DND-41 (cell line): ENCODE data around the gene PANK1.
"Not testable (repeated sequence)": the region's sequence is repeated elsewhere in the genome, so short reads cannot be mapped to it uniquely, and the experiment has no call there.

Source experiments
- ATAC-seq: fragments of 200-7000 bp; cut with Tn5 transposase; 3 replicates; pipeline ENCODE4 v1.9.1; 2021; ENCODE audit warnings: low read depth; ENCODE audit not compliant: insufficient read depth
- DNase-seq: peaks from one replicate; pipeline ENCODE4 v3.0.0-alpha.2; 2020
- H2AFZ ChIP-seq: 2 replicates; pipeline ENCODE4 v1.6.0; 2012; ENCODE audit warnings: low read depth, low read length
- H3K27ac ChIP-seq: 2 replicates; pipeline ENCODE4 v1.5.1; 2012; ENCODE audit warnings: low read length, inconsistent platforms
- H3K27me3 ChIP-seq: fragments of 200-600 bp; sonication (generic); 2 replicates; pipeline ENCODE4 v1.6.0; 2012; ENCODE audit warnings: low read length, mild to moderate bottlenecking, inconsistent platforms; ENCODE audit not compliant: insufficient read depth, poor library complexity
- H3K36me3 ChIP-seq: 2 replicates; pipeline ENCODE4 v1.5.1; 2012; ENCODE audit warnings: low read length, inconsistent platforms; ENCODE audit not compliant: insufficient read depth
- H3K4me1 ChIP-seq: 2 replicates; pipeline ENCODE4 v1.5.1; 2012; ENCODE audit warnings: mild to moderate bottlenecking, low read length; ENCODE audit not compliant: insufficient read depth
- H3K4me2 ChIP-seq: 2 replicates; pipeline ENCODE4 v1.6.0; 2012; ENCODE audit warnings: mild to moderate bottlenecking, moderate library complexity, low read length, inconsistent platforms; ENCODE audit not compliant: insufficient read depth
- H3K4me3 ChIP-seq, 2 experiments: fragments of 200-600 bp in 1 of 2; shearing (Covaris generic) in 1 of 2; 2 replicates each; pipeline ENCODE4 v1.5.1; 2012 to 2016; ENCODE audit warnings: inconsistent platforms in 2 of 2, low read length in 2 of 2, mild to moderate bottlenecking in 2 of 2, low read depth in 1 of 2, moderate library complexity in 1 of 2
- H3K79me2 ChIP-seq: 2 replicates; pipeline ENCODE4 v1.6.0; 2012; ENCODE audit warnings: low read length, inconsistent platforms; ENCODE audit not compliant: insufficient read depth
- H3K9ac ChIP-seq: 2 replicates; pipeline ENCODE4 v1.6.0; 2012; ENCODE audit warnings: low read depth, mild to moderate bottlenecking, inconsistent platforms, low read length, moderate library complexity
- H3K9me3 ChIP-seq: 2 replicates; pipeline ENCODE4 v1.5.1; 2012; ENCODE audit warnings: low read length, moderate library complexity, mild to moderate bottlenecking, inconsistent platforms; ENCODE audit not compliant: insufficient read depth, severe bottlenecking
- H4K20me1 ChIP-seq: 2 replicates; pipeline ENCODE4 v1.6.0; 2012; ENCODE audit warnings: low read length; ENCODE audit not compliant: insufficient read depth
- CTCF ChIP-seq: IDR thresholded peaks from 2 replicates; pipeline ENCODE4 v1.5.1; 2012; ENCODE audit warnings: borderline replicate concordance, low read length, moderate library complexity, mild to moderate bottlenecking; ENCODE audit not compliant: poor library complexity, severe bottlenecking; ENCODE audit errors: extremely low read depth
- EZH2 ChIP-seq: IDR thresholded peaks from 3 replicates; pipeline ENCODE4 v1.6.1; 2012; ENCODE audit warnings: borderline replicate concordance, low read depth, mild to moderate bottlenecking, moderate library complexity, low read length, inconsistent platforms; ENCODE audit not compliant: severe bottlenecking

The PANK1 gene

GRCh38 chr10:89624020-89624419 lies 21.0 kb downstream of the PANK1 start:
- Histone ChIP-seq H3K27me3 (no peaks in the 10 kb centered on the region), H3K36me3 (no peaks in the 10 kb centered on the region; the same call in 1 of the 2 replicates), H4K20me1 (no peaks in the 10 kb centered on the region), H3K4me3 (no peak overlapping the region), H3K4me1 (no peaks in the 10 kb centered on the region), H3K79me2 (peaks cover 38% of the 10 kb centered on the region), H3K9me3 (peaks cover 3% of the 10 kb centered on the region), H3K27ac (no peak overlapping the region), H3K4me2 (no peak overlapping the region), H2AFZ (no peak overlapping the region), H3K9ac (no peak overlapping the region)
- no peak for ATAC-seq
- DNase-seq = no peak
- no peak for TF ChIP-seq EZH2
- no peak for TF ChIP-seq CTCF

GRCh38 chr10:89622151-89622550 lies 22.9 kb downstream of the PANK1 start:
- Histone ChIP-seq H3K9me3 (peaks cover 3% of the 10 kb centered on the region), H3K4me3 (no peak overlapping the region), H3K9ac (no peak overlapping the region), H3K79me2 (peaks cover 22% of the 10 kb centered on the region), H3K27ac (no peak overlapping the region), H3K4me2 (no peak overlapping the region), H3K27me3 (no peaks in the 10 kb centered on the region), H2AFZ (no peak overlapping the region), H4K20me1 (no peaks in the 10 kb centered on the region), H3K36me3 (no peaks in the 10 kb centered on the region; the same call in 1 of the 2 replicates), H3K4me1 (no peaks in the 10 kb centered on the region)
- TF ChIP-seq CTCF (no peak), EZH2 (no peak)
- ATAC-seq (no peak), DNase-seq (no peak)

GRCh38 chr10:89621438-89621837 lies 23.6 kb downstream of the PANK1 start:
- TF ChIP-seq CTCF (no peak), EZH2 (no peak)
- DNase-seq (no peak), ATAC-seq (no peak)
- Histone ChIP-seq H3K79me2 (peaks cover 20% of the 10 kb centered on the region), H3K27ac (no peak overlapping the region), H3K9ac (no peak overlapping the region), H3K4me2 (no peak overlapping the region), H3K4me3 (no peak overlapping the region), H3K4me1 (peaks cover 6% of the 10 kb centered on the region), H3K36me3 (no peaks in the 10 kb centered on the region; the same call in 1 of the 2 replicates), H3K27me3 (no peaks in the 10 kb centered on the region), H2AFZ (no peak overlapping the region), H3K9me3 (peaks cover 3% of the 10 kb centered on the region), H4K20me1 (no peaks in the 10 kb centered on the region)

- H3K9ac ChIP-seq, H3K27ac ChIP-seq, H3K4me3 ChIP-seq, H3K27me3 ChIP-seq, H3K4me2 ChIP-seq, H2AFZ ChIP-seq, ATAC-seq, DNase-seq, H3K36me3 ChIP-seq, H4K20me1 ChIP-seq, H3K9me3 ChIP-seq: not testable (repeated sequence)
- peaks cover 18% of the 10 kb centered on the region for H3K79me2 ChIP-seq
- peaks cover 18% of the 10 kb centered on the region for H3K4me1 ChIP-seq
These were observed 24.7 kb downstream of the PANK1 start for GRCh38 chr10:89620296-89620695.
